ENCODE data around the gene TOMM40L.
"Not testable (repeated sequence)": the region's sequence is repeated elsewhere in the genome, so short reads cannot be mapped to it uniquely, and the experiment has no call there.

Gene TOMM40L

DNA sequence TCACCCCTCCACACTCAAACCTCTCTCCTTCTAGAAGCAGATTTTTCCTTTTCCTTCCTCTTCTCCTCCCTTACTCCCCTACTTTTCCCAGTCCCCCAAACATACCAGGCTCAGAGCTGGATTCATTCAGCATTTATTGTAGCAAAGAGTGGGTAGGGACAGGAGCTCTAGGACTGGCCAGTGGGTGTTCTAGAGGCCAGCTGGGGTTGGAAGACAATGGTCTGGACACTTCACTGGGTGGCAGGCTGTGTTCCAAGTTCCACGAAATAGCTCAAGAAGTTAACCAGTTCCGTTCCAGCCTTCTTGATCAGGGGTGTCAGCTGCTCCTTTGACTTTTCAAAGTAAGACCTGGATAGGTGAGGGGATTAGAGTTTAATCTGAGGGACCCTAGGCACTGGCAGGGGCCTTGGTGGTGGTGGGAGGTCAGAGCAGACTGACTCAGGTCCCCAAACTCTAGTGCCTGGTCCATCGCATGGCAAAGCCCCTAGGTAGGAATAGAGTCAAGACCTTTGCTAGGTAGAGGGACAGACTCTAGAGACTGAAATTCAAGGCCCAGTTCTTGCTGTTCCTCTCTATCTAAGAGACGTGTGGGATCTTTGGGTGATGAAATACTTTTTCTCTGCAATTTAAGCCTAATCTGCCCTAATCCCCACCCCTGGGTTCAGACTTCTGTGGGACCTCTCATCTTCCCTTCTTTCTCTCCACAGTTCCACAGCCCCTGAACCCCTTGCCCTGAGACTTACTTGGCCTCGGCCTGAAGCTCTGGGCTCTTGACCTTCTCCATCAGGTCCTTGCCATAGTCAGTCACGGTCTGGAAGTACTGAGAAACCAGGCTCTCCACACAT is 3.5 kb upstream of the TOMM40L start:
- no peak for DNase-seq

GRCh38 chr1:161223805-161224694 is 1.8 kb upstream of the TOMM40L start:
- no peak for DNase-seq

- not testable (repeated sequence) for DNase-seq
Observed at GRCh38 chr1:161224695-161225087, 1.2 kb upstream of the TOMM40L start.

DNA sequence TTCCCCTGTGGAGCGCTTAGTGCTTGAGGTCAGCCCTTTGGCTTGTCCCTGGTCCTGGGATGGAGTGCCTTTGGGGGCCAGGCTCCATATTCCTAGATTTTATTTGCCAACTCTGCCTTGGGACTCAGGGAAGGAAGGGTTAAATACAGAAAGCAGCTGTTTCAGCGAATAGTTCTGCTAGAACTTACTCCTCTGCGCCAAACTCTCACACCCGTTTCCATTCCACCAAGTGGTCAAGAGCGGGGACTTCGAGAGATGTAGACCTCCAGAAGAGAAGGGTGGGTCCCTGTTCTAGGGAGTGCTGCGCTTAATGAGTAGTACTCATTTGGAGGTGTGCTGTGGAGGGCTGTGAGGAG is 704 bp upstream of the TOMM40L start:
- no peak for DNase-seq

DNA sequence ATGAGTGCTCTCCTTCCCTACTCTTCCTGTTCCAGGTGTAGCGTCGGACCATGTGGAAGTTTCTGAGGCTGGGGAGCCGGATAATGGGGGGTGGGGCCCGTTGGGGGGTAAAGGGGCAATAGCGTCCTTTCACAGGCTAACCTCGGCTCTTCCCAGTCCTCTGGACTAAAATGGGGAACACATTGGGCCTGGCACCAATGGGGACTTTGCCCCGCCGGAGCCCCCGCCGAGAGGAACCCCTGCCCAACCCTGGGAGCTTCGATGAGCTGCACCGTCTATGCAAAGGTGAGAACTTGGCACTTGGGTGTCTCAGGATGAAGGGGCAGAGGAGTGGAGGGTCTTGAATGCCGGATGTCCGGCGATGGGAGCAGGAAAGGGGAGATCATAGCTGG is 456 bp downstream of the TOMM40L start:
- DNase-seq, result no peak

- DNase-seq, result no peak
Observed at GRCh38 chr1:161226759-161227158, 899 bp downstream of the TOMM40L start.

DNA sequence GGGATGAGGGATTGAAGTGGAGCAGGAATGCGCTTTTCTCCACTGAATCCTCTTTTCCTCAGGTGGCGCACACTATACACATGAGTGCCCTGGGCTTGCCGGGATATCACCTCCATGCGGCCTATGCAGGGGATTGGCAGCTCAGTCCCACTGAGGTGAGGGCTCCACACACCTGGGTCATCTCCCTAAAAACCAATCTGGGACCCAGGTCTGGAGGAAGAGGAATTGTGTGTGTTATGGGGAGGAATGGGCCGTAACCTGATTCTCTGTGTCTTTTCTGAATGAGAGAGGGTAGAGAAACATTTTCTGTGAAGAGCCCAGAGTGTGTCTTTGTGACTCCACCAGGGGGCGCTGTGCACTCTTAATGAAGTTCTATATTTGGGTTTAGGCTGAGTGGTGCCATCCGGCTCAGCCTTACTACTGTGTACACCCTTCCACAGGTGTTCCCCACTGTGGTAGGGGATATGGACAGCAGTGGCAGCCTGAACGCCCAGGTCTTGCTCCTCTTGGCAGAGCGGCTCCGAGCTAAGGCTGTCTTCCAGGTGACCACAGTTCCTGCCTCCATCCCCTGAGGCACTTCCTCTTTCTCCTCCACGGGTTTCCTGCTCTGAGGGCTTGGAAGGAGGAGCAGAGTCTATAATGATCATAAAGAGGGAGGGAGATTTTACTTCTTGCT is 1.5 kb downstream of the TOMM40L start:
- DNase-seq, result peak; percentile 93

GRCh38 chr1:161228032-161228431 is 2.2 kb downstream of the TOMM40L start:
- no peak for DNase-seq

- DNase-seq, result no peak
Observed at GRCh38 chr1:161229896-161230295, 4.0 kb downstream of the TOMM40L start.

DNA sequence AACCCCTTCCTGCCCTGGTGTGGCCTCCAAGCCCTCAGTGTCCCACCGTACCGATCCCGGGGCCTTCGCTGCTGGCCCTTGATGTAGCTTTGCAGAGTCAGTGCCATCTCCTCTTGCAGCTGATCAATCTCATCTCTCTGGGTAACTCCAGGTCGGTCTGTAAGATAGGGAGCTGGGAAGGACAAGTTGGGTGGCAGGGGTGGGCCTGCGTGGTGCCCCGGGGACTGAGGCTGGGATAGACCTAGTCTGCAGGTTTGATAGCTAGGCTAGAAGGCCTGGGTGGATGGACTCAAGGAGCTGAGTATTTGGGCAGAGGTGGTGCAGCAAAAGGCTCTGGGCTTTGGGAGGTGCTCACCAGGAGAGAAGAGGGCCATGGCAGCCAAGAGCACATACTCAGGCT is 4.9 kb downstream of the TOMM40L start:
- no peak for DNase-seq

- no peak for DNase-seq
Observed at GRCh38 chr1:161233102-161233501, 7.2 kb downstream of the TOMM40L start.

- DNase-seq, result no peak
Observed at GRCh38 chr1:161235957-161236775, 10.3 kb downstream of the TOMM40L start.

DNA sequence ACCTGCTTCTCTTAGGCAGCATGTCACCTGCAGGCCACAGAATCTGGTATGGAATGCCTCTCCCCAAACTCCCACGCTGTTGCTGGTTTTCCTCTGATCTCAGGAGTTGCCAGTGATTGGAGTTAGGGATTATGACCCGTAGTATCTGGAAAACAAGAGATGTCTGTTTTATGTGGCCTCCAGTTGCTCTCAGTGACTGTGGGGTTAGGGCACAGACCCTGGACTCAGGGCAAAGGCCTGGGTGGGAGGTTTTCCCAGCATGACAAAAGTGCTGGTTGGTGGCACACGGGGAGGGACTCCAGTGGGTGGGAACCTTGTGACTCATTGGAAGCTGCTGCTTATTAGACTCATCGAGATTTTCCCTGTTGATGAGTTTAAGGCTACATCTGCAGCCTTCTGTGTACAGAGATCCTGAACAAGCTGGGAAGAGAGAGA is 12.2 kb downstream of the TOMM40L start, which contains the start of gene NR1I3:
TSS of gene NR1I3 (minus strand) at position 165 of the 435 bp plus-strand sequence. CDS start 1,638 bp downstream, outside the sequence.
- no peak for DNase-seq

DNA sequence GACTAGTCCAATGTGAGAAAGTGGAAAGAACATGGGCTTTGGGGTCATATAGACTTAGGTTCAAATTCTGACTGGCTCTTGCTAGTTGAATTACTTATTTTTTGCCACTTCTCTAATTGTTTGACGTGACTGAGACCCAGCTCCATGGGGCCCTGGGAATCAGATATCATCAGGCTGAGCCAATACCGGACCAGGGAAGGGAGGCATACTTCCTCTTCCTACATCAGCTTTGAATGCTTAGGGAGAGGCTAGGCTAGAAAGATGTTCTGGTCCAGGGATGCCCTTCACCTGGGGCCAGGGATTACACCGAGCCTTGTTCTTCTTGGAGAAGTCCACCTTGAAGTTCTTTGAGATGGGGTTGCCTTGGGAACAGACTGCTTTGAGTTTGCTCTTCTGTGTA is 15.8 kb downstream of the TOMM40L start:
- no peak for DNase-seq

GRCh38 chr1:161242313-161242712 is 16.5 kb downstream of the TOMM40L start:
- no peak for DNase-seq

DNA sequence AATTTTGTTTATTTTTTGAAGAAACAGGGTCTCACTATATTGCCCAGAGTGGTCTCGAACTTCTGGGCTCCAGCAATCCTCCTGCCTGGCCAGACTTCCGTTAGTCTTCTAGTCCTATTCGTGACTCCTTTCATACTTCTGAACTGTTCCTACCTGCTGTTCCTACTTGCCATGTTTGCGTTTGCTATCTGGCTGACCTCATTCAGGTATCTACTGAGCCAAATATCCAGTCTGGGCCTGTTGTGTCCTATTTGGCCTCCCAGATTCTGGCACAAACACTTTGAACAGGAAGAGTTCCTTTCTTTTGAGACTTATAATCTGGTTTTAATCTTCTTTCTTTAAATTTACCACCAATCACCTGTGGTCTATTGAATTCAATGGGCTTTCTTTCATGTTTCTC is 19.0 kb downstream of the TOMM40L start:
- no peak for DNase-seq

DNA sequence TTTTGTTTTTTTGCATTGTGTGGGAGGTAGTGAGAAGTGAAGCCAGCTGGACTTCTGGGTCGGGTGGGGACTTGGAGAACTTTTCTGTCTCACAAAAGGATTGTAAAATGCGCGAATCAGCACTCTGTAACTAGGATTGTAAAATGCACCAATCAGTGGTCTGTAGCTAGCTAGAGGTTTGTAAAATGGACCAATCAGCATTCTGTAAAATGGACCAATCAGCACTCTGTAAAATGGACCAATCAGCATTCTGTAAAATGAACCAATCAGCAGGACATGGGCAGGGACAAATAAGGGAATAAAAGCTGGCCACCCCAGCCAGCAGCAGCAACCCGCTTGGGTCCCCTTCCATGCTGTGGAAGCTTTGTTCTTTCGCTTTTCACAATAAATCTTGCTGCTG is 24.2 kb downstream of the TOMM40L start:
- DNase-seq, result not testable (repeated sequence)

- DNase-seq, result no peak
Observed at GRCh38 chr1:161250829-161251228, 25.0 kb downstream of the TOMM40L start.

GRCh38 chr1:161251579-161251978 is 25.7 kb downstream of the TOMM40L start:
- no peak for DNase-seq

GRCh38 chr1:161255302-161255701 is 29.4 kb downstream of the TOMM40L start:
- not testable (repeated sequence) for DNase-seq

DNA sequence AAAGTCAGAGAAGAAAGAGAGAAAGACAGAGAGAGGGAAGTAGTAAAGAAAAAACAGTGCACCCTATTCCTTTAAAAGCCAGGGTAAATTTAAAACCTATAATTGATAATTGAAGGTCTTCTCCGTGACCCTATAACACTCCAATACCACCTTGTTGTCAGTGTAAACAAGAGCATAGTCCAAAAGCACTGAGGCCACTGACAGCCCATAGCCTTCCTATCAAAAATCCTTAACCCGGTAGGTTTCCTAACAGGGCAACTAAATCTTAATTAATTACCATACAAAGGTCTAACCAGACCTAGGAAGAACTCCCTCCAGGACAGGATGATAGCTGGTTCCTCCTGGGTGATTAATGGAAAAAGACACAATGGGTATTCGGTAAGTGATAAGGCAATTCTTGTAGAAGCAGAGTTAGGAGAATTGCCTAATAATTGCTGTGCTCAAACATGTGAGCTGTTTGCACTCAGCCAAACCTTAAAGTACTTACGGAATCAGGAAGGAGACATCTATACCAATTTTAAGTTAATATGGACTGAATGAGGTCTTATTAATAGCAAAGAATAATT is 30.2 kb downstream of the TOMM40L start:
- not testable (repeated sequence) for DNase-seq

GRCh38 chr1:161257109-161257508 is 31.2 kb downstream of the TOMM40L start:
- not testable (repeated sequence) for DNase-seq

Data from activated CD4-positive, alpha-beta T cell treated with anti-CD3 and anti-CD28 coated beads, Interleukin-2, amount 50 U/mL, for 1 hour (primary cell).